Measurements from ENCODE around the gene NELL1.

DNA sequence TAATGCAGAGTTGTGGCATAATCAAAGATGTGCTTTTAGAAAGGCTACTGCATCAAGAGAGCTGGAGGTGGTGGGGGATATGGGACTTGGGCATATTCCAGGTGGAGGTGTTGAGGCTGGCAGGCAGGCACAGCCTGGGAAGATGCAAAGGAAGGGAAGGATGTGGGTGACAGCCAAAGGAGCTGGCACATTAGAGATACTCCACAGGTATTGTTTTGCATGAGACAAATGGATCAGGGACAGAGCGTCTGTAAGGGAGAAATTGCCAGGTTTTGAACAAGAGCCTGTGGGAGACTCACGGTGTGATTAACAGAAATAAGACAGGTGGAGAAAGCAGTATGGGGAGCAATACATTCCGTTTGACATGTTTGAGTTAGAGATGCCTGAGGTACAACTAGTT lies 263.7 kb downstream of the NELL1 start:
- TF ChIP-seq POLR2A (IDR thresholded peaks at IDR 0.05) (no peak), POLR2AphosphoS5 (IDR thresholded peaks at IDR 0.05) (no peak)

Data from transverse colon (tissue), 3 donors.